ENCODE results near the gene PDE6D. TPM values are rescaled to one million over a fixed set of nuclear protein-coding genes. Genes with fewer than 3 reads are reported as not detected.

Gene PDE6D
- total and polyA plus RNA-seq, 2 of the 13 experiments (the other 11 are each of a cell fraction or from before 2014, with no cell fraction given): 14.1 to 23.2 TPM

GRCh38 chr2:231701456-231702373, 79.4 kb downstream of the PDE6D start (continued):
- TF ChIP-seq ARID4A (CRISPR knock-in tag; IDR thresholded peaks at IDR 0.05; ENCODE audit: borderline replicate concordance) (no peak; the same call in 1 of the 2 replicates), THRA (CRISPR knock-in tag; IDR thresholded peaks at IDR 0.05; ENCODE audit: borderline replicate concordance) (no peak), BORCS8-MEF2B (CRISPR knock-in tag; IDR thresholded peaks at IDR 0.05) (peak; percentile 85), ZBTB33 (CRISPR knock-in tag; IDR thresholded peaks at IDR 0.05) (peak; percentile 41; the same call in 1 of the 2 replicates), ZNF138 (CRISPR knock-in tag; IDR thresholded peaks at IDR 0.05; ENCODE audit: low read depth) (no peak), ZNF790 (CRISPR knock-in tag; IDR thresholded peaks at IDR 0.05; ENCODE audit: borderline replicate concordance) (0 out of 2 replicates have a peak, but pooled peaks have one; percentile 36), ZFP37 (CRISPR knock-in tag; IDR thresholded peaks at IDR 0.05; ENCODE audit: borderline replicate concordance) (peak; percentile 49; the same call in 1 of the 2 replicates), ZNF556 (CRISPR knock-in tag; IDR thresholded peaks at IDR 0.05; ENCODE audit: borderline replicate concordance) (peak; percentile 30; the same call in 1 of the 2 replicates), HOXA9 (CRISPR knock-in tag; IDR thresholded peaks at IDR 0.05; ENCODE audit: borderline replicate concordance) (no peak), SKI (IDR thresholded peaks at IDR 0.05; ENCODE audit: partially characterized antibody) (no peak), TAF15 (IDR thresholded peaks at IDR 0.05; ENCODE audit: low read depth, low read length, poor library complexity, severe bottlenecking) (no peak), MXD3 (CRISPR knock-in tag; IDR thresholded peaks at IDR 0.05) (no peak), TOPORS (CRISPR knock-in tag; IDR thresholded peaks at IDR 0.05) (0 out of 2 replicates have a peak, but pooled peaks have one; percentile 54), SMYD3 (CRISPR knock-in tag; IDR thresholded peaks at IDR 0.05) (peak; percentile 69; the same call in 1 of the 2 replicates), POLR2A (IDR thresholded peaks at IDR 0.05; ENCODE audit: insufficient read depth in 1 of 2, low read depth in 2 of 2, low read length in 2 of 2) (0 out of 4 replicates have a peak, but pooled peaks of 1 of the 2 experiments have one; percentile 36), MBD4 (IDR thresholded peaks at IDR 0.05; ENCODE audit: borderline replicate concordance, low read length) (no peak), GATA4 (IDR thresholded peaks at IDR 0.05; ENCODE audit: borderline replicate concordance, low read depth) (no peak), ATRX (CRISPR knock-in tag; IDR thresholded peaks at IDR 0.05; ENCODE audit: borderline replicate concordance) (no peak), ZNF282 (IDR thresholded peaks at IDR 0.05; ENCODE audit: partially characterized antibody) (no peak), ELF3 (CRISPR knock-in tag; IDR thresholded peaks at IDR 0.05) (peak; percentile 28; the same call in 1 of the 2 replicates), NFE2L1 (CRISPR knock-in tag; IDR thresholded peaks at IDR 0.05; ENCODE audit: borderline replicate concordance) (no peak)
